GM12864 (cell line): ENCODE results near the gene FMN1.

Experiments
- DNase-seq: peaks from one replicate; pipeline ENCODE4 v3.0.0-alpha.2; 2011; ENCODE audit warnings: low read depth
- H3K4me3 ChIP-seq: 2 replicates; pipeline ENCODE4 v1.5.1; 2011; ENCODE audit warnings: mild to moderate bottlenecking, low read depth, low read length, control low read depth
- TF ChIP-seq, protein P1 (sequence below): IDR thresholded peaks from 2 replicates; pipeline ENCODE4 v1.5.1; 2011; ENCODE audit warnings: low read depth, mild to moderate bottlenecking, moderate library complexity, low read length, control low read depth, inconsistent platforms; ENCODE audit errors: missing control alignments

The FMN1 gene

DNA sequence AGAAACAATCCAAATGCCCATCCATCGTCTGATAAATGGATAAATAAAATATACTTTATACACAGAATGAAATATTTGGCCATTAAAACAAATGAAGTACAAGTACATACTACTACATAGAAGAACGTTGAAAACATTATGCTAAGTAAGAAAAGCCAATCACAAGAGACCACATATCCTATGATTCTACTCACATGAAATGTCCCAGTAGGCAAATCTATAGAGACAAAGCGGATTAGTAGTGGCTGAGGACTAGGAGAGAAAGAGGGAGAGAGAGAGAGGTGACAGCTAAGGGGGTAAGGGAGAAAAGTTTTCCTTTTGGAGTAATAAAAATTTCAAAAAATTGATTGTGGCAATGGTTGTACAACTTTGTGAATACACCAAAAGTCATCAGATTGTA lies 329.7 kb downstream of the FMN1 start:
- DNase-seq = no peak
- TF ChIP-seq, protein P1, sequence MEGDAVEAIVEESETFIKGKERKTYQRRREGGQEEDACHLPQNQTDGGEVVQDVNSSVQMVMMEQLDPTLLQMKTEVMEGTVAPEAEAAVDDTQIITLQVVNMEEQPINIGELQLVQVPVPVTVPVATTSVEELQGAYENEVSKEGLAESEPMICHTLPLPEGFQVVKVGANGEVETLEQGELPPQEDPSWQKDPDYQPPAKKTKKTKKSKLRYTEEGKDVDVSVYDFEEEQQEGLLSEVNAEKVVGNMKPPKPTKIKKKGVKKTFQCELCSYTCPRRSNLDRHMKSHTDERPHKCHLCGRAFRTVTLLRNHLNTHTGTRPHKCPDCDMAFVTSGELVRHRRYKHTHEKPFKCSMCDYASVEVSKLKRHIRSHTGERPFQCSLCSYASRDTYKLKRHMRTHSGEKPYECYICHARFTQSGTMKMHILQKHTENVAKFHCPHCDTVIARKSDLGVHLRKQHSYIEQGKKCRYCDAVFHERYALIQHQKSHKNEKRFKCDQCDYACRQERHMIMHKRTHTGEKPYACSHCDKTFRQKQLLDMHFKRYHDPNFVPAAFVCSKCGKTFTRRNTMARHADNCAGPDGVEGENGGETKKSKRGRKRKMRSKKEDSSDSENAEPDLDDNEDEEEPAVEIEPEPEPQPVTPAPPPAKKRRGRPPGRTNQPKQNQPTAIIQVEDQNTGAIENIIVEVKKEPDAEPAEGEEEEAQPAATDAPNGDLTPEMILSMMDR = no peak
- H3K4me3 ChIP-seq = no peak overlapping the region

GRCh38 chr15:32864051-32864450 lies 330.5 kb downstream of the FMN1 start:
- no peak for DNase-seq
- TF ChIP-seq, protein P1 = no peak
- H3K4me3 ChIP-seq = no peak overlapping the region

- no peak for DNase-seq
- no peak overlapping the region for H3K4me3 ChIP-seq
- TF ChIP-seq, protein P1 = no peak
Observed at GRCh38 chr15:32861761-32862160, 332.8 kb downstream of the FMN1 start.

GRCh38 chr15:32861174-32861573 lies 333.3 kb downstream of the FMN1 start:
- DNase-seq = no peak
- no peak overlapping the region for H3K4me3 ChIP-seq
- TF ChIP-seq, protein P1 = no peak

DNA sequence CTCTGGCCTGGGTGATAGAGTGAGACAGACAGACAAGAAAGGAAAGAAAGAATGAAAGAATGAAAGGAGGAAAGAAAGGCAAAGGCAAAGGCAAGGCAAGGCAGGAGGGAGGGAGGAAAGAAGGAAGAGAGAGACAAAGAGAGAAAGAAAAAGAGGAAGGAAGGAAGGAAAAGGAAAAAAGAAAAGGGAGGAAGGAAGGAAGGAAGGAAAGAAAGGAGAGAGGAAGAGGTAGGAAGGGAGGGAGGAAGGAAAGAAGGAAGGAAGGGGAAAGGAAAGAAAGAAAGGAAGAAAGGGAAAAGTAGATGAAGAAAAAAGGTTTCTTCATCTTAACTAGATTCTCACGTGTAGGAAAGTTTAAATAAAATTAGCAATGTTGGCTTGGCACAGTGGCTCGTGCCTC lies 334.5 kb downstream of the FMN1 start:
- DNase-seq = no peak
- no peak overlapping the region for H3K4me3 ChIP-seq
- TF ChIP-seq, protein P1 = no peak

- TF ChIP-seq, protein P1 = no peak
- DNase-seq = no peak
- no peak overlapping the region for H3K4me3 ChIP-seq
Observed at GRCh38 chr15:32859251-32859650, 335.3 kb downstream of the FMN1 start.

GRCh38 chr15:32857732-32858131 lies 336.8 kb downstream of the FMN1 start:
- no peak overlapping the region for H3K4me3 ChIP-seq
- DNase-seq = no peak
- TF ChIP-seq, protein P1 = no peak
